CD14-positive monocyte (primary cell): ENCODE data around the gene CDH23. TPM values are rescaled to one million over a fixed set of nuclear protein-coding genes. Genes with fewer than 3 reads are reported as not detected.

Experiments used
- DNase-seq, 3 donors: peaks; one replicate each; pipeline ENCODE4 v3.0.0-alpha.2; 2011 to 2022
- H2AFZ ChIP-seq: 2 replicates; pipeline ENCODE4 v1.6.0; 2012; ENCODE audit warnings: mild to moderate bottlenecking, low read depth, low read length, inconsistent platforms; ENCODE audit not compliant: insufficient read depth, poor library complexity, severe bottlenecking
- H3K27ac ChIP-seq, 2 donors: 1 replicate in 1 of 2; 2 replicates in 1 of 2; pipeline ENCODE4 v1.5.1; 2012 to 2013; ENCODE audit warnings: low read length in 2 of 2, control low read depth in 1 of 2, inconsistent platforms in 1 of 2, low read depth in 1 of 2, mild to moderate bottlenecking in 1 of 2
- H3K27me3 ChIP-seq, 2 donors: one replicate each; pipeline versions ENCODE4 v1.6.0 to v1.6.1; 2011 to 2013; ENCODE audit warnings: low read length in 2 of 2; ENCODE audit not compliant: control insufficient read depth in 2 of 2, insufficient read depth in 2 of 2
- H3K36me3 ChIP-seq, 2 donors: replicated peaks in 1 of 2; 1 replicate in 1 of 2; 2 replicates in 1 of 2; pipeline versions ENCODE4 v1.5.1 to v1.6.1; 2012 to 2013; ENCODE audit warnings: low read length in 2 of 2, control low read depth in 1 of 2, inconsistent platforms in 1 of 2, mild to moderate bottlenecking in 1 of 2; ENCODE audit not compliant: insufficient read depth in 2 of 2, control insufficient read depth in 1 of 2
- H3K4me1 ChIP-seq, 2 donors: 1 replicate in 1 of 2; 2 replicates in 1 of 2; pipeline versions ENCODE4 v1.5.1 to v1.6.1; 2012 to 2013; ENCODE audit warnings: low read length in 2 of 2, control low read depth in 1 of 2, inconsistent platforms in 1 of 2, mild to moderate bottlenecking in 1 of 2, moderate library complexity in 1 of 2; ENCODE audit not compliant: insufficient read depth in 2 of 2, control insufficient read depth in 1 of 2
- H3K4me2 ChIP-seq: replicated peaks from 2 replicates; pipeline ENCODE3; 2012; ENCODE audit warnings: low read length, moderate library complexity, mild to moderate bottlenecking; ENCODE audit not compliant: poor library complexity, severe bottlenecking; ENCODE audit errors: extremely low read depth
- H3K4me3 ChIP-seq, 3 experiments: fragments of 200-600 bp in 1 of 3; sonication (generic) in 1 of 3; replicated peaks in 1 of 3; 1 replicate in 2 of 3; 2 replicates in 1 of 3; pipeline ENCODE4 v1.5.1; 2011 to 2013; ENCODE audit warnings: low read length in 3 of 3, mild to moderate bottlenecking in 3 of 3, control low read depth in 2 of 3, low read depth in 2 of 3, inconsistent platforms in 1 of 3, moderate library complexity in 1 of 3
- H3K79me2 ChIP-seq: 2 replicates; pipeline ENCODE4 v1.6.0; 2012; ENCODE audit warnings: mild to moderate bottlenecking, control low read depth, inconsistent platforms, low read length, moderate library complexity; ENCODE audit not compliant: insufficient read depth
- H3K9ac ChIP-seq: 2 replicates; pipeline ENCODE4 v1.6.0; 2017; ENCODE audit warnings: low read length, mild to moderate bottlenecking; ENCODE audit not compliant: insufficient read depth, poor library complexity, severe bottlenecking
- H3K9me3 ChIP-seq, 2 donors: replicated peaks in 1 of 2; 1 replicate in 1 of 2; 2 replicates in 1 of 2; pipeline versions ENCODE4 v1.5.1 to v1.6.1; 2012 to 2013; ENCODE audit warnings: low read length in 2 of 2, control low read depth in 1 of 2; ENCODE audit not compliant: control insufficient read depth in 1 of 2, insufficient read depth in 1 of 2
- H4K20me1 ChIP-seq: 2 replicates; pipeline ENCODE4 v1.6.0; 2012; ENCODE audit warnings: mild to moderate bottlenecking, low read length, control low read depth, moderate library complexity; ENCODE audit not compliant: insufficient read depth
- H3K27ac Mint-ChIP-seq, 7 donors: one replicate each; pipeline ENCODE4 v1.8.0; 2020; ENCODE audit warnings: mild to moderate bottlenecking in 7 of 7, mixed read lengths in 7 of 7, moderate library complexity in 6 of 7, inconsistent platforms in 2 of 7
- H3K27me3 Mint-ChIP-seq, 3 donors: one replicate each; pipeline ENCODE4 v1.8.0; 2021 to 2022; ENCODE audit warnings: low read depth in 3 of 3, mild to moderate bottlenecking in 3 of 3, mixed read lengths in 3 of 3, moderate library complexity in 3 of 3, inconsistent platforms in 1 of 3
- H3K36me3 Mint-ChIP-seq, 2 donors: one replicate each; pipeline ENCODE4 v1.8.0; 2020; ENCODE audit warnings: mixed read lengths in 2 of 2, inconsistent platforms in 1 of 2, mild to moderate bottlenecking in 1 of 2
- H3K4me1 Mint-ChIP-seq: one replicate; pipeline ENCODE4 v1.8.0; 2020; ENCODE audit warnings: mild to moderate bottlenecking, mixed read lengths
- H3K4me3 Mint-ChIP-seq, 2 donors: one replicate each; pipeline ENCODE4 v1.8.0; 2020; ENCODE audit warnings: mild to moderate bottlenecking in 2 of 2, mixed read lengths in 2 of 2, moderate library complexity in 1 of 2
- H3K9me3 Mint-ChIP-seq, 7 donors: one replicate each; pipeline ENCODE4 v1.8.0; 2020 to 2022; ENCODE audit warnings: mixed read lengths in 7 of 7, mild to moderate bottlenecking in 6 of 7, moderate library complexity in 6 of 7, inconsistent platforms in 2 of 7
- CTCF ChIP-seq: fragments of 200-600 bp; IDR thresholded peaks from one replicate; pipeline ENCODE4 v1.8.0; 2022; ENCODE audit warnings: antibody characterized with exemption, mild to moderate bottlenecking
- WGBS: methylation state at CpG from one replicate; pipeline ENCODE4 v1.1.5; 2013; ENCODE audit warnings: missing lambda C conversion rate; ENCODE audit not compliant: insufficient coverage; 5-methylcytosine and 5-hydroxymethylcytosine counted together
- intact Hi-C, 2 donors: fragments of 100-400 bp; cut with micrococcal nuclease; formaldehyde crosslinking; loops; one replicate each; pipeline versions ENCODE4 v1.15.0 to v1.15.1; 2023
- polyA plus RNA-seq, 3 donors: library from polyadenylated mRNA; depleted of rRNA in 1 of 3; unstranded in 2 of 3; stranded (reverse) in 1 of 3; fragments of 300-500 nt in 2 of 3; fragments of >200 nt in 1 of 3; fragmentation: Illumina TruSeq in 2 of 3; gene quantifications; 1 replicate in 2 of 3; 2 replicates in 1 of 3; pipeline ENCODE4 v1.2.3, GENCODE V29; 2012 to 2021

CDH23 gene
- polyA plus RNA-seq, 3 donors = 8.2 to 36.2 (median 10.5) TPM

DNA sequence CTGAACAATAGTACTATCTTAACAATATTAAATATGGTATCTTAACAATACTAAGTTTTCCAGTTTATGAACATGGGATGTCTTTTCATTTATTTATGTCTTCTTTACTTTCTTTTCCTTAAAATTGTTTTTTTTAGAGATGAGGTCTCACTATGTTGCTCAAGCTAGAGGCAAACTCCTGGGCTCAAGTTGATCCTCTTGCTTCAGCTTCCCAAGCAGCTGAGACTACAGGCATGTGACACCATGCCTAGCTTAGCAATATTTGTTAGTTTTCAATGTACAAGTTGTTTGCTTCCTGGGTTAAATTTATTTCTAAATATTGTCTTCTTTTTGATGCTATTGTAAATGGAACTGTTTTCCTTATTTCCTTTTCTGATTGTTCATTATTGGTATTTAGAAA is 16.9 kb downstream of the CDH23 start:
- Mint-ChIP-seq H3K4me1 (peaks cover 4% of the 10 kb centered on the region), H3K9me3 (peaks cover 3 to 15% (median 9%) of the 10 kb centered on the region in 7 donors), H3K4me3 (no peak overlapping the region), H3K27ac (no peak overlapping the region), H3K36me3 (no peaks in the 10 kb centered on the region), H3K27me3 (peaks cover 3 to 13% (median 10%) of the 10 kb centered on the region in 3 donors)
- Histone ChIP-seq H3K9ac (no peak overlapping the region), H3K79me2 (no peaks in the 10 kb centered on the region), H4K20me1 (no peaks in the 10 kb centered on the region), H3K36me3 (no peaks in the 10 kb centered on the region), H3K9me3 (peaks cover 0 to 14% of the 10 kb centered on the region in 2 donors), H3K4me3 (no peak overlapping the region), H3K4me1 (no peaks in the 10 kb centered on the region), H2AFZ (no peak overlapping the region), H3K4me2 (no peak overlapping the region), H3K27ac (no peak overlapping the region), H3K27me3 (peaks cover 0 to 2% of the 10 kb centered on the region in 2 donors)
- no peak for TF ChIP-seq CTCF
- no peak for DNase-seq
- intact Hi-C loops = no loop called here

- H2AFZ ChIP-seq = no peak overlapping the region
- no peak overlapping the region for H3K4me2 ChIP-seq
- no peak overlapping the region for H3K4me3 ChIP-seq
- Mint-ChIP-seq H3K9me3 (peaks cover 3 to 15% (median 9%) of the 10 kb centered on the region in 7 donors), H3K27ac (no peak overlapping the region), H3K4me1 (peaks cover 2% of the 10 kb centered on the region), H3K36me3 (no peaks in the 10 kb centered on the region), H3K27me3 (peaks cover 2 to 13% (median 10%) of the 10 kb centered on the region in 3 donors), H3K4me3 (no peak overlapping the region)
- intact Hi-C loops = no loop called here
- no peaks in the 10 kb centered on the region for H4K20me1 ChIP-seq
- no peaks in the 10 kb centered on the region for H3K4me1 ChIP-seq
- H3K79me2 ChIP-seq = no peaks in the 10 kb centered on the region
- no peak for TF ChIP-seq CTCF
- WGBS = no CpG with 5 or more reads among the region's 1 CpG
- H3K27ac ChIP-seq = no peak overlapping the region
- H3K27me3 ChIP-seq = peaks cover 0 to 2% of the 10 kb centered on the region in 2 donors
- no peak overlapping the region for H3K9ac ChIP-seq
- peaks cover 0 to 14% of the 10 kb centered on the region in 2 donors for H3K9me3 ChIP-seq
- no peaks in the 10 kb centered on the region for H3K36me3 ChIP-seq
- no peak for DNase-seq
These were observed 17.6 kb downstream of the CDH23 start for GRCh38 chr10:71414359-71414758.
